ENCODE results near the gene TMC2. TPM values are rescaled to one million over a fixed set of nuclear protein-coding genes. Genes with fewer than 3 reads are reported as not detected.
A peak's percentile ranks its signal among the peaks of the same experiment; 100 is the strongest.

Gene TMC2
- total RNA-seq, 2 donors from 2014 or later, result 0.24 TPM; not detected in 1

DNA sequence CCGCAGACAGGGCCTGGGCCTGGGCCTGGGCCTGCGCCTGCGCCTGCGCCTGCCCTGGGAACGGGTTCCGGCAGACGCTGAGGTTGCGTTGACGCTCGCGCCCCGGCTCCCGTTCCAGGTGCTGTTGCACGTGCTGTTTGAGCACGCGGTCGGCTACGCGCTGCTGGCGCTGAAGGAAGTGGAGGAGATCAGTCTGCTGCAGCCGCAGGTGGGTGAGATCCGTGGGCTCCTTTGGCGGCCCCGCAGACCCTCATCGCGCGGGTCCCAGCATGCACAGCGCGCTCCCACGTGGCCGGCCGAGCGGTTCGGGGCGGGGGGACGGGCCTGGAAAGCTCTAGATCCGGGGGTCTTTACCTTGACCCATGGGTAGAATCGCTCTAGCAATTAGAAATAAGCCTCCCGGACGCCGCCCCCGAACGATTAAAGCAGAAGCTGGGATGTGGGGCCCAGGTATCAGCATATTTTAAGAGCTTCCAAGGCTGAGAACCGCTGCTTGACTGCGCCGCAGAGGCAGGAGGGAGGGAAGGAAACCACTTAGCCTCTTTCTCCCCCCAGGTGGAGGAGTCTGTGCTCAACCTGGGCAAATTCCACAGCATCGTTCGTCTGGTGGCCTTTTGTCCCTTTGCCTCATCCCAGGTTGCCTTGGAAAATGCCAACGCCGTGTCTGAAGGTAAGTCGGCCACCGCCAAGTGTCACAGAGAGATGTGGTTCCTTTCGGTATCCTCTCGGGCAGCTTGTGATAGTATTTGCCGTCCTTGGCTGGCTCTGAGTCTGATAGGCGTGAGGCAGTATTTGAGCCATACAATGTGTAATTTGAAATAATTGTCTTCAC is 116.6 kb downstream of the TMC2 start:
- Histone ChIP-seq H3K9me3 (ENCODE audit: control insufficient read depth, low read length) (no peaks in the 10 kb centered on the region), H3K4me3 (ENCODE audit: low read length) (peak overlapping the region; percentile 97), H3K9ac (ENCODE audit: extremely low read depth, low read length, poor library complexity, severe bottlenecking) (peak overlapping the region; percentile 94), H3K27ac (ENCODE audit: low read depth, low read length) (peak overlapping the region; percentile 77), H3K36me3 (ENCODE audit: control insufficient read depth, insufficient read depth, low read length) (peaks cover 42% of the 10 kb centered on the region), H3K4me1 (ENCODE audit: control insufficient read depth, insufficient read depth, low read length) (peaks cover 7% of the 10 kb centered on the region), H3K27me3 (ENCODE audit: control insufficient read depth, insufficient read depth, low read length, poor library complexity, severe bottlenecking) (no peaks in the 10 kb centered on the region)
- DNase-seq, result no peak
- Mint-ChIP-seq H3K4me1 (peaks cover 11% of the 10 kb centered on the region), H3K36me3 (ENCODE audit: low read depth) (peaks cover 49% of the 10 kb centered on the region), H3K27me3 (ENCODE audit: insufficient read depth) (no peaks in the 10 kb centered on the region), H3K4me3 (peak overlapping the region; percentile 87), H3K9me3 (no peaks in the 10 kb centered on the region), H3K27ac (peak overlapping the region; percentile 94)
- TF ChIP-seq, protein P1, sequence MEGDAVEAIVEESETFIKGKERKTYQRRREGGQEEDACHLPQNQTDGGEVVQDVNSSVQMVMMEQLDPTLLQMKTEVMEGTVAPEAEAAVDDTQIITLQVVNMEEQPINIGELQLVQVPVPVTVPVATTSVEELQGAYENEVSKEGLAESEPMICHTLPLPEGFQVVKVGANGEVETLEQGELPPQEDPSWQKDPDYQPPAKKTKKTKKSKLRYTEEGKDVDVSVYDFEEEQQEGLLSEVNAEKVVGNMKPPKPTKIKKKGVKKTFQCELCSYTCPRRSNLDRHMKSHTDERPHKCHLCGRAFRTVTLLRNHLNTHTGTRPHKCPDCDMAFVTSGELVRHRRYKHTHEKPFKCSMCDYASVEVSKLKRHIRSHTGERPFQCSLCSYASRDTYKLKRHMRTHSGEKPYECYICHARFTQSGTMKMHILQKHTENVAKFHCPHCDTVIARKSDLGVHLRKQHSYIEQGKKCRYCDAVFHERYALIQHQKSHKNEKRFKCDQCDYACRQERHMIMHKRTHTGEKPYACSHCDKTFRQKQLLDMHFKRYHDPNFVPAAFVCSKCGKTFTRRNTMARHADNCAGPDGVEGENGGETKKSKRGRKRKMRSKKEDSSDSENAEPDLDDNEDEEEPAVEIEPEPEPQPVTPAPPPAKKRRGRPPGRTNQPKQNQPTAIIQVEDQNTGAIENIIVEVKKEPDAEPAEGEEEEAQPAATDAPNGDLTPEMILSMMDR (conservative IDR thresholded peaks at IDR 0.05), result no peak
- 1 to 2% methylated on average over 18 to 56 of the region's 56 CpGs for WGBS, 2 experiments (ENCODE audit: insufficient coverage in 1 of 2, insufficient read length in 1 of 2)

DNA sequence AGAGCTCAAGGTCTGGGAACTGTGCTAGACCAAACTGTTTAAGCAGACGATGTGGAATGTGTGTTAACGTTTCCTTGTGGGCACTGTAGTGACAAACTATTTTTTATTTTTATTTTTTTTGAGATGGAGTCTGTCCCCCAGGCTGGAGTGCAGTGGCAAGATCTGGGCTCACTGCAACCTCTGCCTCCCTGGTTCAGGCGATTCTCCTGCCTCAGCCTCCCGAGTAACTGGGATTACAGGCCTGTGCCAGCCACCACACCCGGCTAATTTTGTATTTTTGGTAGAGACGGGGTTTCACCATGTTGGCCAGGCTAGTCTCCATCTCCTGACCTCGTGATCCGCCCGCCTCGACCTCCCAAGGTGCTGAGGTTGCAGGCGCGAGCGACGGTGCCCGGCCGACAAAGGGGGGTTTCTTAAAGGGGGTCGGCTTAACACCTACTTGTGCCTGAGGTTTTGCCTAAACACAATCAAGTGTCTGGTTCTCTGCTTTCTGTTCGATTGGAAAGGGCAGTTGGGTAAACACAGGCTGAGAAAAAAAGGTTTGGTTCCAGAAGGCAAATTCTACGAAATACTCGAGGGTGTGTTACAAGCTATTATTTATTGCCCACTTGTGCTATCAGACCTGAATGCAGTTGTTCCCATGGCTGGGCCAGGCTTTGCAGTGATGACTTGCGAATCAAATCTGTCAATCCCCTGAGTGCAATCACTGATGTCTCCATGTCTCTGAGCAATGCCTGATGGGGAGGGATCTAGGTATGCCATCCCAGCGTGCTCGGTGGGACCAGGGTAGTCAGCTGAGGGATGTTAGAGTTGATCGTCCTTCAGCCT is 117.4 kb downstream of the TMC2 start:
- peak; percentile 37 for DNase-seq
- Histone ChIP-seq H3K27ac (ENCODE audit: low read depth, low read length) (no peak overlapping the region), H3K4me1 (ENCODE audit: control insufficient read depth, insufficient read depth, low read length) (peaks cover 7% of the 10 kb centered on the region), H3K36me3 (ENCODE audit: control insufficient read depth, insufficient read depth, low read length) (peaks cover 51% of the 10 kb centered on the region), H3K4me3 (ENCODE audit: low read length) (peak overlapping the region; percentile 97), H3K9ac (ENCODE audit: extremely low read depth, low read length, poor library complexity, severe bottlenecking) (peak overlapping the region; percentile 94), H3K9me3 (ENCODE audit: control insufficient read depth, low read length) (no peaks in the 10 kb centered on the region), H3K27me3 (ENCODE audit: control insufficient read depth, insufficient read depth, low read length, poor library complexity, severe bottlenecking) (no peaks in the 10 kb centered on the region)
- 34 to 55% methylated on average over 12 to 24 of the region's 24 CpGs for WGBS, 2 experiments (ENCODE audit: insufficient coverage in 1 of 2, insufficient read length in 1 of 2)
- TF ChIP-seq, protein P1 (conservative IDR thresholded peaks at IDR 0.05), result no peak
- Mint-ChIP-seq H3K4me3 (peak overlapping the region; percentile 87), H3K4me1 (peaks cover 10% of the 10 kb centered on the region), H3K36me3 (ENCODE audit: low read depth) (peaks cover 56% of the 10 kb centered on the region), H3K9me3 (no peaks in the 10 kb centered on the region), H3K27ac (peak overlapping the region; percentile 94), H3K27me3 (ENCODE audit: insufficient read depth) (no peaks in the 10 kb centered on the region)

DNA sequence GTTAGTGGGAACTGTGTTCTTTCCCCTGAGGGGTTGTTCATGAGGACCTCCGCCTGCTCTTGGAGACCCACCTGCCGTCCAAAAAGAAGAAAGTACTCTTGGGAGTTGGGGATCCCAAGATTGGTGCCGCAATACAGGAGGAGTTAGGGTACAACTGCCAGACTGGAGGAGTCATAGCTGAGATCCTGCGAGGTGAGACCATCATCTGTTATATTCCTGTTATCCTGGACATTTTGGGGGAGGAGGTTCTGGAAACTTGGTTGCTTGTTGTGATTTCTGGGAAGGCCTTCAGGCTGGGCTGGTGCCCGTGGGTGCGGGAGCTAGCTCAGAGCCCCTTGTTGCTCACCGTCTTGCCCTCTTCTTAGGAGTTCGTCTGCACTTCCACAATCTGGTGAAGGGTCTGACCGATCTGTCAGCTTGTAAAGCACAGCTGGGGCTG is 118.0 kb downstream of the TMC2 start:
- no peak for DNase-seq
- peak overlapping the region; percentile 81 for H3K27ac Mint-ChIP-seq
- TF ChIP-seq, protein P1 (conservative IDR thresholded peaks at IDR 0.05), result no peak
- H3K4me1 Mint-ChIP-seq, result peaks cover 10% of the 10 kb centered on the region
- peaks cover 61% of the 10 kb centered on the region for H3K36me3 Mint-ChIP-seq (ENCODE audit: low read depth)
- Histone ChIP-seq H3K27me3 (ENCODE audit: control insufficient read depth, insufficient read depth, low read length, poor library complexity, severe bottlenecking) (no peaks in the 10 kb centered on the region), H3K27ac (ENCODE audit: low read depth, low read length) (no peak overlapping the region), H3K36me3 (ENCODE audit: control insufficient read depth, insufficient read depth, low read length) (peaks cover 57% of the 10 kb centered on the region), H3K9ac (ENCODE audit: extremely low read depth, low read length, poor library complexity, severe bottlenecking) (no peak overlapping the region), H3K4me3 (ENCODE audit: low read length) (peak overlapping the region; percentile 97), H3K9me3 (ENCODE audit: control insufficient read depth, low read length) (no peaks in the 10 kb centered on the region), H3K4me1 (ENCODE audit: control insufficient read depth, insufficient read depth, low read length) (peaks cover 7% of the 10 kb centered on the region)
- H3K4me3 Mint-ChIP-seq, result peak overlapping the region; percentile 87
- WGBS, 2 experiments (ENCODE audit: insufficient coverage in 1 of 2, insufficient read length in 1 of 2), result 94 to 97% methylated on average over 6 to 9 of the region's 9 CpGs
- H3K9me3 Mint-ChIP-seq, result no peaks in the 10 kb centered on the region
- no peaks in the 10 kb centered on the region for H3K27me3 Mint-ChIP-seq (ENCODE audit: insufficient read depth)
